SK-N-SH treated with all-trans-retinoic acid at 6 μM for 48 hours (cell line): ENCODE data around the gene CPA4.

Source experiments
- ATAC-seq: fragments of 200-7000 bp; cut with Tn5 transposase; 3 replicates; pipeline ENCODE4 v1.9.1; 2020; ENCODE audit warnings: mild to moderate bottlenecking, moderate library complexity
- BACH2 ChIP-seq: fragments of 250-450 bp; sonication (Bioruptor Pico); IDR thresholded peaks from 2 replicates; pipeline ENCODE4 v1.9.0; 2021; ENCODE audit warnings: mild to moderate bottlenecking, borderline replicate concordance
- CREB5 ChIP-seq: fragments of 250-450 bp; sonication (Bioruptor Pico); IDR thresholded peaks from 2 replicates; pipeline ENCODE4 v1.5.1; 2020; ENCODE audit warnings: low read depth, mild to moderate bottlenecking, moderate library complexity
- CSDC2 ChIP-seq: fragments of 250-450 bp; sonication (Bioruptor Pico); IDR thresholded peaks from 2 replicates; pipeline ENCODE4 v1.5.0; 2020; ENCODE audit warnings: mild to moderate bottlenecking, moderate library complexity
- CSRNP3 ChIP-seq: fragments of 250-450 bp; sonication (Bioruptor Pico); IDR thresholded peaks from 2 replicates; pipeline ENCODE4 v1.5.1; 2021; ENCODE audit warnings: mild to moderate bottlenecking, moderate library complexity
- ESRRG ChIP-seq: fragments of 250-450 bp; sonication (Bioruptor Pico); IDR thresholded peaks from 2 replicates; pipeline ENCODE4 v1.6.1; 2021; ENCODE audit warnings: mild to moderate bottlenecking
- GLIS3 ChIP-seq: fragments of 250-450 bp; sonication (Bioruptor Pico); IDR thresholded peaks from 2 replicates; pipeline ENCODE4 v1.5.0; 2020; ENCODE audit warnings: mild to moderate bottlenecking, moderate library complexity
- ISL1 ChIP-seq: fragments of 250-450 bp; sonication (Bioruptor Pico); IDR thresholded peaks from 2 replicates; pipeline ENCODE4 v2.1.2; 2022; ENCODE audit warnings: mild to moderate bottlenecking, moderate library complexity
- OSR1 ChIP-seq: fragments of 250-450 bp; sonication (Bioruptor Pico); IDR thresholded peaks from 2 replicates; pipeline ENCODE4 v1.8.0; 2022; ENCODE audit warnings: moderate library complexity, mild to moderate bottlenecking, inconsistent platforms
- PATZ1 ChIP-seq: fragments of 250-450 bp; sonication (Bioruptor Pico); IDR thresholded peaks from 2 replicates; pipeline ENCODE4 v1.8.0; 2020; ENCODE audit warnings: mild to moderate bottlenecking, moderate library complexity, borderline replicate concordance
- POU6F1 ChIP-seq: fragments of 250-450 bp; sonication (Bioruptor Pico); IDR thresholded peaks from 2 replicates; pipeline ENCODE4 v1.8.0; 2021; ENCODE audit warnings: low read depth, mild to moderate bottlenecking, moderate library complexity, borderline replicate concordance
- PPARA ChIP-seq: fragments of 250-450 bp; sonication (Bioruptor Pico); IDR thresholded peaks from 2 replicates; pipeline ENCODE4 v1.5.0; 2020; ENCODE audit warnings: mild to moderate bottlenecking, borderline replicate concordance
- RARB ChIP-seq: fragments of 250-450 bp; sonication (Bioruptor Pico); IDR thresholded peaks from 2 replicates; pipeline ENCODE4 v1.8.0; 2021; ENCODE audit warnings: mild to moderate bottlenecking, moderate library complexity
- SNAI2 ChIP-seq: fragments of 250-450 bp; sonication (Bioruptor Pico); IDR thresholded peaks from 2 replicates; pipeline ENCODE4 v1.5.0; 2020; ENCODE audit warnings: mild to moderate bottlenecking, moderate library complexity
- TCF4 ChIP-seq: fragments of 250-450 bp; sonication (Bioruptor Pico); IDR thresholded peaks from 2 replicates; pipeline ENCODE4 v1.8.0; 2021; ENCODE audit warnings: mild to moderate bottlenecking, moderate library complexity, borderline replicate concordance
- TOX ChIP-seq: fragments of 250-450 bp; sonication (Bioruptor Pico); IDR thresholded peaks from 2 replicates; pipeline ENCODE4 v1.8.0; 2021; ENCODE audit warnings: mild to moderate bottlenecking, moderate library complexity, borderline replicate concordance
- TSHZ2 ChIP-seq: fragments of 250-450 bp; sonication (Bioruptor Pico); IDR thresholded peaks from 2 replicates; pipeline ENCODE4 v1.5.0; 2020; ENCODE audit warnings: mild to moderate bottlenecking, moderate library complexity
- ZFP30 ChIP-seq: fragments of 450-650 bp; formaldehyde crosslinking; IDR thresholded peaks from 2 replicates; pipeline ENCODE4 v1.5.0; 2022; ENCODE audit warnings: mild to moderate bottlenecking, moderate library complexity
- ZNF565 ChIP-seq: fragments of 450-650 bp; formaldehyde crosslinking; conservative IDR thresholded peaks from 2 replicates; pipeline ENCODE4 v1.5.0; 2020; ENCODE audit warnings: low read depth, mild to moderate bottlenecking, moderate library complexity
- ZNF70 ChIP-seq: fragments of 450-650 bp; formaldehyde crosslinking; IDR thresholded peaks from 2 replicates; pipeline ENCODE4 v1.5.0; 2020; ENCODE audit warnings: mild to moderate bottlenecking, moderate library complexity
- ZNF8 ChIP-seq: fragments of 450-650 bp; formaldehyde crosslinking; IDR thresholded peaks from 2 replicates; pipeline ENCODE4 v1.5.0; 2020; ENCODE audit warnings: mild to moderate bottlenecking, moderate library complexity

The CPA4 gene

DNA sequence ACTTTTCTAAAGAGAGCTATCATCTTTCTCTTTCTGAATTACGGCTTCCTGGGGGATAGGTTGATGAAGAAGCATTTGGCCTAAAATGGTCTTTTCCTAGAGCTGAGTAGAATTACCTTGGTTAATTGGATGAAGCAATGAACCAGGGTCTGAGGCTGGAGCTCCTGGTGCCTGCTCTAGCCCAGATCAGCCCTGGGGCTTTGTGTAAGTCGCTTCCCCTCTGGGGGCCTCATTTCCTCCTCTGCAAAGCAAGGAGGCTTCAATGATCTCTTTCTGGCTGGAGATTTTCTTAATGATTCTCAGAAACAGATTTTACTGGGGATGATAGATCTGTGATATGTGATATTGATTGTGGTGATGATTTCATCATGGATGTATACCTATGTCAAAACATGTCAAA lies 29.8 kb upstream of the CPA4 start:
- ATAC-seq = no peak

More for the DNA sequence above, 29.8 kb upstream of the CPA4 start:
- no peak for TF ChIP-seq ZNF8
- TF ChIP-seq ISL1 (CRISPR knock-in tag) = no peak
- no peak for TF ChIP-seq CREB5 (CRISPR knock-in tag)
- no peak for TF ChIP-seq TOX
- TF ChIP-seq TCF4 (CRISPR knock-in tag) = no peak
- TF ChIP-seq PPARA (CRISPR knock-in tag) = no peak
- TF ChIP-seq TSHZ2 (CRISPR knock-in tag) = no peak
- TF ChIP-seq CSDC2 (CRISPR knock-in tag) = no peak
- TF ChIP-seq ZNF565 = no peak
- TF ChIP-seq CSRNP3 (CRISPR knock-in tag) = no peak
- no peak for TF ChIP-seq ZFP30
- TF ChIP-seq PATZ1 (CRISPR knock-in tag) = no peak
- TF ChIP-seq ESRRG = no peak
- no peak for TF ChIP-seq RARB (CRISPR knock-in tag)
- no peak for TF ChIP-seq BACH2 (CRISPR knock-in tag)
- TF ChIP-seq ZNF70 (CRISPR knock-in tag) = no peak
- no peak for TF ChIP-seq GLIS3 (CRISPR knock-in tag)
- TF ChIP-seq OSR1 (CRISPR knock-in tag) = no peak
- no peak for TF ChIP-seq SNAI2 (CRISPR knock-in tag)
- TF ChIP-seq POU6F1 (CRISPR knock-in tag) = no peak
